ENCODE measurements around the gene DYRK1A.

DNA sequence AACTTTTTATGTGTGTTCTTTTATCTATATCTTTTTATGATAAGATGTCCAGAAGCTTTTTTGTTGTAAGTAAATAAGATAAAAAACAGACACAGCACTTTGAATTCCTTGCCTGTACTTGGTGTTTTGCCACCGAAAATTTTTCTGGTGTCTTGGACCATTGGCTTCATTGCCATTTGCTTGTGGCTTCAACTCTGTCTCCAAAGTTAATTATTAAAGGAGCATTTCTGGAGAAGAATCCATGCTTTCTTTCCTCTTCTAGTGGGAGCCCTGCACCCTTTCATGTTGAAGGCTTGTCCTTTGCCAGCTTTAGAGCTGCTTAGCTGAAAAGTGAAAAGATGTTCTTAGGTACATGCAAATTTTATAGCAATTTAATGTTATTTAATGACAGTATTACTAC lies 112.2 kb downstream of the DYRK1A start:
- TF ChIP-seq POLR2A (IDR thresholded peaks at IDR 0.05): no peak
- no peak for TF ChIP-seq CTCF (IDR thresholded peaks at IDR 0.05)
- no peak for TF ChIP-seq POLR2AphosphoS5 (IDR thresholded peaks at IDR 0.05)

Measured in prostate gland (tissue), 2 donors.